HG03439 (cell line): ENCODE results near the gene GSTO2.
"Not testable (repeated sequence)": the region's sequence is repeated elsewhere in the genome, so short reads cannot be mapped to it uniquely, and the experiment has no call there.

ENCODE experiments used
- ATAC-seq: cut with Tn5 transposase; IDR thresholded peaks from one replicate; pipeline ENCODE4 v1.9.1; 2021; ENCODE audit warnings: mild to moderate bottlenecking, moderate library complexity; ENCODE audit not compliant: unreplicated experiment

Gene GSTO2

GRCh38 chr10:104268713-104269645, at the start of gene GSTO2:
GSTO2 (plus strand) TSS chr10:104269184; CDS start chr10:104274916, 5,732 bp downstream.
- ATAC-seq: peak; percentile 98

GRCh38 chr10:104220522-104220921, 48.5 kb upstream of the GSTO2 start:
- ATAC-seq: no peak

GRCh38 chr10:104223304-104223703, 45.7 kb upstream of the GSTO2 start:
- ATAC-seq: no peak

- no peak for ATAC-seq
Measured at GRCh38 chr10:104230490-104230889, 38.5 kb upstream of the GSTO2 start.

GRCh38 chr10:104231784-104232612, 37.0 kb upstream of the GSTO2 start, which contains the start of gene CFAP43:
CFAP43 (minus strand) TSS chr10:104232364; CDS start chr10:104232246, 118 bp downstream.
- ATAC-seq: peak; percentile 100

GRCh38 chr10:104232613-104233102, 36.3 kb upstream of the GSTO2 start:
- ATAC-seq: no peak

GRCh38 chr10:104233817-104234216, 35.2 kb upstream of the GSTO2 start:
- ATAC-seq: no peak

- no peak for ATAC-seq
Measured at GRCh38 chr10:104234934-104235333, 34.0 kb upstream of the GSTO2 start.

- no peak for ATAC-seq
Measured at GRCh38 chr10:104235801-104236200, 33.2 kb upstream of the GSTO2 start.

GRCh38 chr10:104240078-104240477, 28.9 kb upstream of the GSTO2 start:
- no peak for ATAC-seq

GRCh38 chr10:104242545-104242944, 26.4 kb upstream of the GSTO2 start:
- no peak for ATAC-seq

- not testable (repeated sequence) for ATAC-seq
Measured at GRCh38 chr10:104243009-104243408, 26.0 kb upstream of the GSTO2 start.

GRCh38 chr10:104243512-104243911, 25.5 kb upstream of the GSTO2 start:
- ATAC-seq: no peak

GRCh38 chr10:104245066-104245632, 23.8 kb upstream of the GSTO2 start:
- no peak for ATAC-seq

- no peak for ATAC-seq
Measured at GRCh38 chr10:104246976-104247375, 22.0 kb upstream of the GSTO2 start.

- ATAC-seq: no peak
Measured at GRCh38 chr10:104247513-104248146, 21.4 kb upstream of the GSTO2 start.

- ATAC-seq: not testable (repeated sequence)
Measured at GRCh38 chr10:104248931-104249330, 20.1 kb upstream of the GSTO2 start.

GRCh38 chr10:104250371-104250770, 18.6 kb upstream of the GSTO2 start:
- ATAC-seq: no peak

- no peak for ATAC-seq
Measured at GRCh38 chr10:104251443-104251842, 17.5 kb upstream of the GSTO2 start.

GRCh38 chr10:104252368-104252767, 16.6 kb upstream of the GSTO2 start:
- ATAC-seq: no peak

GRCh38 chr10:104253106-104253505, 15.9 kb upstream of the GSTO2 start:
- ATAC-seq: no peak
